Spleen (tissue), 11 donors: ENCODE data around the gene HMCN1. TPM values are rescaled to one million over a fixed set of nuclear protein-coding genes. Genes with fewer than 3 reads are reported as not detected.

Experiments used
- DNase-seq: peaks from one replicate; pipeline ENCODE4 v3.0.0-alpha.2; 2020
- H3K27ac ChIP-seq, 8 donors: fragments of 200-600 bp; sonication (generic) in 7 of 8; 1 replicate in 4 of 8; 2 replicates in 4 of 8; pipeline versions ENCODE4 v1.5.0 to v1.8.0; 2016 to 2021; ENCODE audit warnings: inconsistent platforms in 4 of 8, mild to moderate bottlenecking in 4 of 8, moderate library complexity in 1 of 8
- H3K27me3 ChIP-seq, 7 donors: fragments of 200-600 bp; sonication (generic) in 6 of 7; replicated peaks in 1 of 7; 1 replicate in 4 of 7; 2 replicates in 3 of 7; pipeline versions ENCODE4 v1.5.0 to v1.8.0; 2016 to 2021; ENCODE audit warnings: inconsistent platforms in 3 of 7, mild to moderate bottlenecking in 1 of 7
- H3K36me3 ChIP-seq, 6 donors: fragments of 200-600 bp; sonication (generic) in 5 of 6; 1 replicate in 4 of 6; 2 replicates in 2 of 6; pipeline versions ENCODE4 v1.5.0 to v1.8.0; 2016 to 2021; ENCODE audit warnings: inconsistent platforms in 2 of 6
- H3K4me1 ChIP-seq, 6 donors: fragments of 200-600 bp; sonication (generic) in 5 of 6; 1 replicate in 3 of 6; 2 replicates in 3 of 6; pipeline versions ENCODE4 v1.5.0 to v1.8.0; 2016 to 2021; ENCODE audit warnings: inconsistent platforms in 3 of 6
- H3K4me3 ChIP-seq, 8 donors: fragments of 200-600 bp; sonication (generic) in 7 of 8; 1 replicate in 4 of 8; 2 replicates in 4 of 8; pipeline versions ENCODE4 v1.5.0 to v1.8.0; 2016 to 2021; ENCODE audit warnings: inconsistent platforms in 4 of 8, mild to moderate bottlenecking in 4 of 8, moderate library complexity in 2 of 8
- H3K9me3 ChIP-seq, 8 donors: fragments of 200-600 bp; sonication (generic) in 7 of 8; 1 replicate in 4 of 8; 2 replicates in 4 of 8; pipeline versions ENCODE4 v1.5.0 to v1.8.0; 2016 to 2021; ENCODE audit warnings: inconsistent platforms in 4 of 8
- CTCF ChIP-seq, 11 experiments: fragments of 200-600 bp in 7 of 11; fragments of 450-650 bp in 4 of 11; sonication (generic) in 4 of 11; IDR thresholded peaks in 8 of 11; conservative IDR thresholded peaks in 3 of 11; 1 replicate in 7 of 11; 2 replicates in 4 of 11; pipeline versions ENCODE4 v1.4.0 to v1.8.0; 2016 to 2021; ENCODE audit warnings: antibody characterized with exemption in 11 of 11, inconsistent platforms in 4 of 11, mild to moderate bottlenecking in 1 of 11
- POLR2A ChIP-seq, 3 donors: fragments of 450-650 bp; IDR thresholded peaks; one replicate each; pipeline ENCODE4 v1.5.1; 2017; ENCODE audit warnings: antibody characterized with exemption in 3 of 3, mild to moderate bottlenecking in 1 of 3
- POLR2AphosphoS5 ChIP-seq, 3 donors: sonication (generic); formaldehyde crosslinking; IDR thresholded peaks; one replicate each; pipeline ENCODE4 v1.5.1; 2017; ENCODE audit warnings: antibody characterized with exemption in 3 of 3
- WGBS, 5 donors: extraction: QIAGEN DNeasy Blood & Tissue Kit in 3 of 5; methylation state at CpG; one replicate each; pipeline versions ENCODE4 v1.1.5 to v1.1.7; 2013 to 2018; 5-methylcytosine and 5-hydroxymethylcytosine counted together
- intact Hi-C: fragments of 100-400 bp; cut with DNase I; formaldehyde crosslinking; loops from one replicate; pipeline ENCODE4 v1.15.0; 2023; ENCODE audit warnings: low total_unique reads
- polyA plus RNA-seq, 3 donors: library from polyadenylated mRNA; stranded (reverse); fragments of 200-250 nt; gene quantifications; one replicate each; pipeline ENCODE4 v1.2.1, GENCODE V29; 2013
- total RNA-seq, 7 donors: library from RNA; depleted of rRNA in 3 of 7; stranded (reverse); fragments of >200 nt in 3 of 7; fragmentation: NEBNext Ultra II Directional in 4 of 7; extraction: Animal tissue kit (Norgen Biotek cat#: 25700) in 4 of 7; gene quantifications; one replicate each; pipeline versions ENCODE4 v1.1.0 to v1.2.1, GENCODE V29; 2016 to 2021
- donor health status: healthy with polysubstance abuse.
- donor health status: DM: no; HTN: no; CAD: no; lungs with moderate emphysema.
- donor health status: DM: no; HTN: no; CAD: no.
- donor health status: Bipolar disorder and iron deficiency.
- donor health status: healthy.
- donor health status: DM: no; HTN: no; CAD: no.
- donor health status: DM: yes; HTN: yes; CAD: no.

HMCN1 gene
- total and polyA plus RNA-seq, 10 donors: 1.2 to 28.8 (median 19.9) TPM

- no peak for DNase-seq
- Histone ChIP-seq H3K4me1 (no peaks in the 10 kb centered on the region), H3K27ac (no peak overlapping the region), H3K36me3 (no peaks in the 10 kb centered on the region), H3K4me3 (no peak overlapping the region), H3K27me3 (no peaks in the 10 kb centered on the region), H3K9me3 (no peaks in the 10 kb centered on the region)
- no peak for TF ChIP-seq POLR2AphosphoS5 (IDR thresholded peaks at IDR 0.05)
- no peak for TF ChIP-seq CTCF (IDR thresholded peaks at IDR 0.05 in 8 of 11, conservative IDR thresholded peaks at IDR 0.05 in 3 of 11)
- no peak for TF ChIP-seq POLR2A (IDR thresholded peaks at IDR 0.05)
- intact Hi-C loops: no loop called here
Measured at GRCh38 chr1:185916861-185917260, 182.7 kb downstream of the HMCN1 start.

DNA sequence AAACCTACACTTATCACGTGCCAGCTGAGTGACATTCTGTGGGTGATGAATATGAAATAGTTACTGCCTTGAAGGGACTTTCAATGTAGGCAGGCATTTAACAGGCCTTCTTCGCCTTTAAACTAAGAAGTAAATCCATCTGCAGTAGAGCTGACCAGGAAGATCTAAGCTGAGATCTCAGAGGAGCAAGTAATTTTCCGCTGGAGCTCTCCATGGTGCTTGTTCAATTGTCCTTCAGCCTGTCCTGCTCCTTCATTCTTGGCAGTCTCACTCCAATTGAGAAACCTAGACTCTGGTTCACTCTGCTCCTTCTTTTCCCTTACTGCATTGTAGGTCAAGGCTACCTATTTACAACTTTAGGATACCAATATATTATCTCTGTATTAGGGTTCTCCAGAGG is 183.5 kb downstream of the HMCN1 start:
- 82 to 91% (median 86%) methylated on average over 3 of the region's 3 CpGs for WGBS, 5 donors
- DNase-seq: no peak
- no peaks in the 10 kb centered on the region for H3K4me1 ChIP-seq
- H3K27ac ChIP-seq: no peak overlapping the region
- TF ChIP-seq CTCF (IDR thresholded peaks at IDR 0.05 in 8 of 11, conservative IDR thresholded peaks at IDR 0.05 in 3 of 11): no peak
- no peak for TF ChIP-seq POLR2A (IDR thresholded peaks at IDR 0.05)
- no peak for TF ChIP-seq POLR2AphosphoS5 (IDR thresholded peaks at IDR 0.05)
- H3K4me3 ChIP-seq: no peak overlapping the region
- intact Hi-C loops: no loop called here
- no peaks in the 10 kb centered on the region for H3K27me3 ChIP-seq
- H3K36me3 ChIP-seq: no peaks in the 10 kb centered on the region
- H3K9me3 ChIP-seq: no peaks in the 10 kb centered on the region

DNA sequence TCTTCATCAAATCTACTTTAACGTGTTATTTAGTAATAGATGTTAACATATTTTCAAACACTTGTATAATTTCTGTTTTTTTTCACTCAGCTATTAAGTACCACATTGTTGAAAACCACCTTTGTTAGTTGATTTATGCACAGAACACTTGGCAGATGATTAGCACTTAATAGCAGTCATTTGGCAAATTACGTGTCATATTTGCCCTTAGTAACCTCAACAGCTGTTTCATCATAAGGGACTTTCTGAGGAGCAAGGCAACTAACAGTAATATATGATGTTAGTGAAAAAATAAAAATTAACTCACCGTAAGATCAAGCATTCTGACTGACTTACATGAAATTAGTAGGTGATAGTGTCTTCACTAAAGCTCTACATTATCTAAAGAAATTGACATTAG is 186.4 kb downstream of the HMCN1 start:
- intact Hi-C loops: no loop called here
- no peaks in the 10 kb centered on the region for H3K27me3 ChIP-seq
- no peaks in the 10 kb centered on the region for H3K4me1 ChIP-seq
- no peak for TF ChIP-seq POLR2A (IDR thresholded peaks at IDR 0.05)
- TF ChIP-seq CTCF (IDR thresholded peaks at IDR 0.05 in 8 of 11, conservative IDR thresholded peaks at IDR 0.05 in 3 of 11): no peak
- no peak for TF ChIP-seq POLR2AphosphoS5 (IDR thresholded peaks at IDR 0.05)
- H3K4me3 ChIP-seq: no peak overlapping the region
- no peaks in the 10 kb centered on the region for H3K9me3 ChIP-seq
- H3K27ac ChIP-seq: no peak overlapping the region
- H3K36me3 ChIP-seq: no peaks in the 10 kb centered on the region
- 58 to 76% (median 72%) methylated on average over 3 of the region's 3 CpGs for WGBS, 5 donors
- no peak for DNase-seq

DNA sequence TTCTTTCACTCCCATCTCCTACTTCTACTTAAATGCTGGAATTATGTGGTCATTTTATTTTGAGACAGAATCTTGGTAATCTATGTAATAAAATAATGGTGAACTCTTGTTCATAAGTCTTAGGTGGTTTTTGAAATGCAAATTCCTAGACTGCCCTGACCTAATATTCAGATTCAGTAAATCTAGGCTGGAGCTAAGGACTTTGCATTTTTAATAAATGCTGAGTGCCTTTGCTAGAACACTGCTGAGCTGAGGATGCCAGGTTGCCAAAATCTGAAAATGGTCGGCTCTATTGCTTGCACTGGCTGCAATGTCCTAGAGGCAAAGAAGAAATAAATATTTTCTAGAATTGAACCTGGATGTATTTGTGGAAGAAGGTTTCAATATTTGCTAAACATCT is 187.4 kb downstream of the HMCN1 start:
- H3K27me3 ChIP-seq: no peaks in the 10 kb centered on the region
- H3K36me3 ChIP-seq: no peaks in the 10 kb centered on the region
- H3K4me1 ChIP-seq: no peaks in the 10 kb centered on the region
- H3K4me3 ChIP-seq: no peak overlapping the region
- H3K9me3 ChIP-seq: no peaks in the 10 kb centered on the region
- no peak for TF ChIP-seq CTCF (IDR thresholded peaks at IDR 0.05 in 8 of 11, conservative IDR thresholded peaks at IDR 0.05 in 3 of 11)
- no peak for TF ChIP-seq POLR2A (IDR thresholded peaks at IDR 0.05)
- no peak for TF ChIP-seq POLR2AphosphoS5 (IDR thresholded peaks at IDR 0.05)
- intact Hi-C loops: no loop called here
- WGBS, 5 donors: 83 to 100% (median 94%) methylated on average over 1 of the region's 1 CpG
- no peak overlapping the region for H3K27ac ChIP-seq
- DNase-seq: no peak
